GM23338 (cell line): ENCODE measurements around the gene HCLS1.

Experiments
- CREB1 ChIP-seq: fragments of 250-450 bp; sonication (Bioruptor Pico); IDR thresholded peaks from 2 replicates; pipeline ENCODE4 v1.5.0; 2020; ENCODE audit warnings: low read depth, mild to moderate bottlenecking, moderate library complexity
- CTCF ChIP-seq, 2 experiments: fragments of 200-600 bp in 1 of 2; sonication (generic) in 1 of 2; conservative IDR thresholded peaks; 2 replicates each; pipeline versions ENCODE4 v1.5.1 to v1.6.1; 2016 to 2017; ENCODE audit warnings: antibody characterized with exemption in 2 of 2, low read depth in 2 of 2, mild to moderate bottlenecking in 2 of 2, moderate library complexity in 1 of 2
- ETS1 ChIP-seq: IDR thresholded peaks from 2 replicates; pipeline ENCODE4 v1.6.1; 2016; ENCODE audit warnings: antibody characterized with exemption
- EZH2 ChIP-seq: fragments of 200-600 bp; sonication (generic); IDR thresholded peaks from one replicate; pipeline ENCODE4 v1.8.0; 2017; ENCODE audit warnings: antibody characterized with exemption, mild to moderate bottlenecking, low read depth; ENCODE audit not compliant: unreplicated experiment
- EZH2phosphoT487 ChIP-seq: fragments of 200-600 bp; sonication (generic); IDR thresholded peaks from one replicate; pipeline ENCODE4 v1.8.1; 2018; ENCODE audit warnings: antibody characterized with exemption; ENCODE audit not compliant: unreplicated experiment
- JUNB ChIP-seq: IDR thresholded peaks from one replicate; pipeline ENCODE4 v1.6.1; 2016; ENCODE audit warnings: antibody characterized with exemption; ENCODE audit not compliant: unreplicated experiment
- NANOG ChIP-seq: IDR thresholded peaks from 2 replicates; pipeline ENCODE4 v1.6.1; 2016; ENCODE audit warnings: antibody characterized with exemption, borderline replicate concordance
- POLR2AphosphoS5 ChIP-seq: IDR thresholded peaks from 2 replicates; pipeline ENCODE4 v1.6.1; 2016; ENCODE audit warnings: antibody characterized with exemption, low read depth
- REST ChIP-seq: IDR thresholded peaks from one replicate; pipeline ENCODE4 v1.6.1; 2018; ENCODE audit warnings: antibody characterized with exemption; ENCODE audit not compliant: unreplicated experiment
- STAT1 ChIP-seq: IDR thresholded peaks from one replicate; pipeline ENCODE4 v1.6.1; 2016; ENCODE audit warnings: antibody characterized with exemption; ENCODE audit not compliant: unreplicated experiment
- ZNF114 ChIP-seq: fragments of 250-450 bp; sonication (Bioruptor Pico); IDR thresholded peaks from 2 replicates; pipeline ENCODE4 v1.5.0; 2020; ENCODE audit warnings: mild to moderate bottlenecking, moderate library complexity
- ZNF331 ChIP-seq: fragments of 250-450 bp; sonication (Bioruptor Pico); IDR thresholded peaks from 2 replicates; pipeline ENCODE4 v1.5.0; 2020; ENCODE audit warnings: low read depth, mild to moderate bottlenecking, moderate library complexity

DNA sequence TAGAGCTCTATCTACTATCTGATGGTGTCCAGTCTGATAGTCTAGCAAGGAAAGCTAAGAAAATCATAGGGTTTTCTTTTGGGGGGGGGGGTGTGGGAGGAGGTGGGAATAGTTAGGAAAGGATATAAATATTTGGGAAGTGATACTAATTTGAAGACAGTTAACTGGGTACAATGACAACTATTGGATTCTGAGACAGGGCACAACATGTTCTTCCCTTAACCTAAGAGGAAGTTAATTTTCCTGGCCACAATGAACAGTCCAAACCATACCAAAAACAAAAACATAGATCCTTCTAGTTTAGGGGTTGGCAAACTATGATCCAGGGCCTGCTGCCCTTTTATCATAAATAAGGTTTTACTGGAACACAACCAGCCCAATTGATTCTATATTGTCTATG lies 10.0 kb upstream of the HCLS1 start:
- TF ChIP-seq EZH2phosphoT487, result no peak
- no peak for TF ChIP-seq POLR2AphosphoS5
- TF ChIP-seq CTCF (conservative IDR thresholded peaks at IDR 0.05; ENCODE audit: low read depth in 2 of 2), result no peak
- TF ChIP-seq REST, result no peak
- TF ChIP-seq CREB1, result no peak
- no peak for TF ChIP-seq NANOG
- no peak for TF ChIP-seq JUNB
- no peak for TF ChIP-seq ETS1
- TF ChIP-seq EZH2, result no peak
- TF ChIP-seq STAT1, result no peak
- TF ChIP-seq ZNF114 (CRISPR knock-in tag), result no peak
- no peak for TF ChIP-seq ZNF331 (CRISPR knock-in tag)
